OCI-LY1 (cell line): ENCODE results near the gene GPR32.
"Not testable (repeated sequence)": the region's sequence is repeated elsewhere in the genome, so short reads cannot be mapped to it uniquely, and the experiment has no call there.

Experiments used
- H2AFZ ChIP-seq: fragments of 200-600 bp; sonication (generic), shearing (Covaris generic); 2 replicates; pipeline ENCODE4 v1.6.0; 2014; ENCODE audit warnings: antibody characterized with exemption, mild to moderate bottlenecking, low read length
- H3F3A ChIP-seq: fragments of 200-600 bp; sonication (generic), shearing (Covaris generic); 2 replicates; pipeline ENCODE4 v1.6.0; 2014; ENCODE audit warnings: mild to moderate bottlenecking, antibody characterized with exemption, low read length, moderate library complexity; ENCODE audit not compliant: insufficient read depth
- H3K27ac ChIP-seq: fragments of 200-600 bp; sonication (generic); 2 replicates; pipeline ENCODE4 v1.5.1; 2014; ENCODE audit warnings: low read length, mixed run types, mild to moderate bottlenecking, low read depth; ENCODE audit not compliant: poor library complexity, severe bottlenecking
- H3K27me3 ChIP-seq: fragments of 200-600 bp; sonication (generic); 2 replicates; pipeline ENCODE4 v1.6.0; 2014; ENCODE audit warnings: antibody characterized with exemption, mild to moderate bottlenecking, low read length, moderate library complexity; ENCODE audit not compliant: insufficient read depth
- H3K36me3 ChIP-seq: fragments of 200-600 bp; sonication (generic); 2 replicates; pipeline ENCODE4 v1.6.1; 2014; ENCODE audit warnings: mild to moderate bottlenecking, antibody characterized with exemption, low read length, moderate library complexity, mixed read lengths; ENCODE audit not compliant: insufficient read depth
- H3K4me1 ChIP-seq: fragments of 200-600 bp; sonication (generic); 2 replicates; pipeline ENCODE4 v1.5.1; 2014; ENCODE audit warnings: mild to moderate bottlenecking, low read length, moderate library complexity; ENCODE audit not compliant: insufficient read depth, severe bottlenecking
- H3K4me2 ChIP-seq: fragments of 200-600 bp; sonication (generic), shearing (Covaris generic); 2 replicates; pipeline ENCODE4 v1.6.1; 2014; ENCODE audit warnings: low read length
- H3K4me3 ChIP-seq: fragments of 200-600 bp; sonication (generic); 2 replicates; pipeline ENCODE4 v1.5.1; 2014; ENCODE audit warnings: low read length, low read depth, mild to moderate bottlenecking, mixed read lengths; ENCODE audit not compliant: poor library complexity, severe bottlenecking
- H3K79me2 ChIP-seq: fragments of 200-600 bp; shearing (Covaris generic); 2 replicates; pipeline ENCODE4 v1.6.1; 2016; ENCODE audit warnings: mixed run types, low read length, mixed read lengths; ENCODE audit not compliant: insufficient read depth
- H3K9ac ChIP-seq: fragments of 200-600 bp; sonication (generic), shearing (Covaris generic); 2 replicates; pipeline ENCODE4 v1.6.1; 2014; ENCODE audit warnings: mild to moderate bottlenecking, low read length, mixed read lengths
- H3K9me2 ChIP-seq: fragments of 200-600 bp; sonication (generic), shearing (Covaris generic); 2 replicates; pipeline ENCODE4 v1.6.1; 2014; ENCODE audit warnings: low read depth, mild to moderate bottlenecking, low read length, mixed read lengths
- H3K9me3 ChIP-seq: fragments of 200-600 bp; shearing (Covaris generic); 2 replicates; pipeline ENCODE4 v1.6.1; 2014; ENCODE audit warnings: low read length, mixed read lengths
- H4K20me1 ChIP-seq: fragments of 200-600 bp; sonication (generic), shearing (Covaris generic); 2 replicates; pipeline ENCODE4 v1.6.0; 2016; ENCODE audit warnings: mild to moderate bottlenecking, low read length; ENCODE audit not compliant: insufficient read depth
- EZH2 ChIP-seq: fragments of 200-600 bp; sonication (generic), shearing (Covaris generic); IDR thresholded peaks from 2 replicates; pipeline ENCODE4 v1.8.0; 2017; ENCODE audit warnings: borderline replicate concordance, mixed run types, mild to moderate bottlenecking, antibody characterized with exemption, low read length, moderate library complexity, mixed read lengths
- TF ChIP-seq, protein P1 (sequence below): fragments of 200-600 bp; sonication (generic), shearing (Covaris generic); IDR thresholded peaks from 2 replicates; pipeline ENCODE4 v1.5.1; 2017; ENCODE audit warnings: mild to moderate bottlenecking, antibody characterized with exemption, low read length, moderate library complexity, mixed read lengths

Gene GPR32

GRCh38 chr19:50741179-50741933, 28.9 kb upstream of the GPR32 start:
- Histone ChIP-seq H3K27ac (no peak overlapping the region), H3K9me3 (no peaks in the 10 kb centered on the region), H3K36me3 (no peaks in the 10 kb centered on the region), H3K79me2 (no peaks in the 10 kb centered on the region), H4K20me1 (no peaks in the 10 kb centered on the region), H3K4me3 (no peak overlapping the region), H3K4me1 (no peaks in the 10 kb centered on the region), H3F3A (no peaks in the 10 kb centered on the region), H3K27me3 (no peaks in the 10 kb centered on the region; the same call in 1 of the 2 replicates), H3K9me2 (no peaks in the 10 kb centered on the region), H3K9ac (no peak overlapping the region), H3K4me2 (no peak overlapping the region), H2AFZ (no peak overlapping the region)
- TF ChIP-seq, protein P1, sequence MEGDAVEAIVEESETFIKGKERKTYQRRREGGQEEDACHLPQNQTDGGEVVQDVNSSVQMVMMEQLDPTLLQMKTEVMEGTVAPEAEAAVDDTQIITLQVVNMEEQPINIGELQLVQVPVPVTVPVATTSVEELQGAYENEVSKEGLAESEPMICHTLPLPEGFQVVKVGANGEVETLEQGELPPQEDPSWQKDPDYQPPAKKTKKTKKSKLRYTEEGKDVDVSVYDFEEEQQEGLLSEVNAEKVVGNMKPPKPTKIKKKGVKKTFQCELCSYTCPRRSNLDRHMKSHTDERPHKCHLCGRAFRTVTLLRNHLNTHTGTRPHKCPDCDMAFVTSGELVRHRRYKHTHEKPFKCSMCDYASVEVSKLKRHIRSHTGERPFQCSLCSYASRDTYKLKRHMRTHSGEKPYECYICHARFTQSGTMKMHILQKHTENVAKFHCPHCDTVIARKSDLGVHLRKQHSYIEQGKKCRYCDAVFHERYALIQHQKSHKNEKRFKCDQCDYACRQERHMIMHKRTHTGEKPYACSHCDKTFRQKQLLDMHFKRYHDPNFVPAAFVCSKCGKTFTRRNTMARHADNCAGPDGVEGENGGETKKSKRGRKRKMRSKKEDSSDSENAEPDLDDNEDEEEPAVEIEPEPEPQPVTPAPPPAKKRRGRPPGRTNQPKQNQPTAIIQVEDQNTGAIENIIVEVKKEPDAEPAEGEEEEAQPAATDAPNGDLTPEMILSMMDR = no peak
- no peak for TF ChIP-seq EZH2

GRCh38 chr19:50743537-50743936, 26.7 kb upstream of the GPR32 start:
- H3K4me1 ChIP-seq = no peaks in the 10 kb centered on the region
- no peaks in the 10 kb centered on the region for H3K9me3 ChIP-seq
- no peak for TF ChIP-seq EZH2
- TF ChIP-seq, protein P1 = no peak
- H3K27me3 ChIP-seq = no peaks in the 10 kb centered on the region
- no peaks in the 10 kb centered on the region for H3F3A ChIP-seq
- no peak overlapping the region for H3K4me2 ChIP-seq
- no peaks in the 10 kb centered on the region for H3K36me3 ChIP-seq
- H3K4me3 ChIP-seq = no peak overlapping the region
- no peaks in the 10 kb centered on the region for H4K20me1 ChIP-seq
- no peaks in the 10 kb centered on the region for H3K9me2 ChIP-seq
- no peaks in the 10 kb centered on the region for H3K79me2 ChIP-seq
- H3K27ac ChIP-seq = no peak overlapping the region
- H2AFZ ChIP-seq = no peak overlapping the region
- no peak overlapping the region for H3K9ac ChIP-seq

- H3K27ac ChIP-seq = no peak overlapping the region
- no peak overlapping the region for H3K4me2 ChIP-seq
- H3K9me2 ChIP-seq = no peaks in the 10 kb centered on the region
These were observed 25.0 kb upstream of the GPR32 start for GRCh38 chr19:50745221-50745620.

DNA sequence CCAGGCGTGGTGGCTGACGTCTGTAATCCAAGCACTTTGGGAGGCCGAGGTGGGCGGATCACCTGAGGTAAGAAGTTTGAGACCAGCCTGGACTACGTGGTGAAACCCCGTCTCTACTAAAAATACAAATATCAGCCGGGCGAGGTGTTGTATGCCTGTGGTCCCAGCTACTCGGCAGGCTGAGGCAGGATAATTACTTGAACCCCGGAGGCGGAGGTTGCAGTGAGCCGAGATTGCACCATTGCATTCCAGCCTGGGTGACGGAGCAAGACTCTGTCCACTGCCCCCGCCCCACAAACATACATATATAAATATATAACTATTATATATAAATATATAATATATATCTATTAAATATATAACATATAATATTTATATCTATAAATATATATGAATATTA, 23.1 kb upstream of the GPR32 start:
- not testable (repeated sequence) for H3K9me2 ChIP-seq, H3K9ac ChIP-seq, H2AFZ ChIP-seq

More at GRCh38 chr19:50745221-50745620, 25.0 kb upstream of the GPR32 start:
- Histone ChIP-seq H3K36me3 (no peaks in the 10 kb centered on the region), H4K20me1 (no peaks in the 10 kb centered on the region), H3K9ac (no peak overlapping the region), H3K4me3 (no peak overlapping the region), H3K4me1 (no peaks in the 10 kb centered on the region), H3K9me3 (no peaks in the 10 kb centered on the region), H2AFZ (no peak overlapping the region), H3F3A (no peaks in the 10 kb centered on the region), H3K79me2 (no peaks in the 10 kb centered on the region), H3K27me3 (no peaks in the 10 kb centered on the region)
- TF ChIP-seq, protein P1 = no peak
- TF ChIP-seq EZH2 = no peak

More for the DNA sequence above, 23.1 kb upstream of the GPR32 start:
- H3K9me3 ChIP-seq, H3K27ac ChIP-seq, H4K20me1 ChIP-seq, H3F3A ChIP-seq, H3K4me3 ChIP-seq, H3K4me2 ChIP-seq, H3K4me1 ChIP-seq, H3K79me2 ChIP-seq, H3K27me3 ChIP-seq, H3K36me3 ChIP-seq: not testable (repeated sequence)
